Hepatocyte (in vitro differentiated cells): ENCODE data around the gene LRMDA. TPM values are rescaled to one million over a fixed set of nuclear protein-coding genes. Genes with fewer than 3 reads are reported as not detected.

ENCODE experiments used
- DNase-seq: peaks from one replicate; pipeline ENCODE4 v3.0.0-alpha.2; 2016; ENCODE audit warnings: low spot score
- H2AFZ ChIP-seq: fragments of 200-600 bp; sonication (generic); 2 replicates; pipeline ENCODE4 v1.6.0; 2016; ENCODE audit warnings: antibody characterized with exemption, mild to moderate bottlenecking
- H3K27ac ChIP-seq: fragments of 200-600 bp; sonication (generic); 2 replicates; pipeline ENCODE4 v1.5.1; 2016; ENCODE audit warnings: mild to moderate bottlenecking
- H3K27me3 ChIP-seq: fragments of 200-600 bp; sonication (generic); 2 replicates; pipeline ENCODE4 v1.6.1; 2016
- H3K36me3 ChIP-seq: fragments of 200-600 bp; sonication (generic); replicated peaks from 2 replicates; pipeline ENCODE4 v1.5.1; 2016; ENCODE audit warnings: low read depth; ENCODE audit not compliant: insufficient read depth
- H3K4me1 ChIP-seq: fragments of 200-600 bp; sonication (generic); 2 replicates; pipeline ENCODE4 v1.5.1; 2016; ENCODE audit warnings: mild to moderate bottlenecking, moderate library complexity; ENCODE audit not compliant: insufficient read depth
- H3K4me2 ChIP-seq: fragments of 200-600 bp; sonication (generic); 2 replicates; pipeline ENCODE4 v1.6.0; 2016
- H3K4me3 ChIP-seq: fragments of 200-600 bp; sonication (generic); 2 replicates; pipeline ENCODE4 v1.5.1; 2016; ENCODE audit warnings: mild to moderate bottlenecking
- H3K79me2 ChIP-seq: fragments of 200-600 bp; sonication (generic); 2 replicates; pipeline ENCODE4 v1.6.0; 2017; ENCODE audit warnings: mild to moderate bottlenecking
- H3K9me2 ChIP-seq: fragments of 200-600 bp; sonication (generic); replicated peaks from 2 replicates; pipeline ENCODE4 v1.6.0; 2017; ENCODE audit warnings: mild to moderate bottlenecking; ENCODE audit not compliant: insufficient read depth
- H3K9me3 ChIP-seq: fragments of 200-600 bp; sonication (generic); 2 replicates; pipeline ENCODE4 v1.5.1; 2016; ENCODE audit warnings: low read depth, mild to moderate bottlenecking
- H4K20me1 ChIP-seq: fragments of 200-600 bp; sonication (generic); 2 replicates; pipeline ENCODE4 v1.6.0; 2016; ENCODE audit warnings: mild to moderate bottlenecking; ENCODE audit not compliant: insufficient read depth, poor library complexity, severe bottlenecking
- EZH2 ChIP-seq: fragments of 200-600 bp; sonication (generic); IDR thresholded peaks from 2 replicates; pipeline ENCODE4 v1.6.1; 2016; ENCODE audit warnings: antibody characterized with exemption, mild to moderate bottlenecking, borderline replicate concordance
- EZH2phosphoT487 ChIP-seq: fragments of 200-600 bp; sonication (generic); IDR thresholded peaks from one replicate; pipeline ENCODE4 v1.6.1; 2018; ENCODE audit warnings: antibody characterized with exemption, mild to moderate bottlenecking, low read depth, moderate library complexity; ENCODE audit not compliant: unreplicated experiment, severe bottlenecking
- WGBS: methylation state at CpG from one replicate; pipeline ENCODE4 v1.1.6; 2016; ENCODE audit warnings: low lambda C conversion rate; ENCODE audit errors: missing lambda C conversion rate; 5-methylcytosine and 5-hydroxymethylcytosine counted together
- polyA plus RNA-seq: library from polyadenylated mRNA; unstranded; fragments of >200 nt; fragmentation: Nextera tagmentation; extraction: Ambion mirVana; gene quantifications from 2 replicates; pipeline ENCODE4 v1.2.1, GENCODE V29; 2016
- total RNA-seq: library from RNA; depleted of rRNA; stranded (reverse); fragments of >200 nt; gene quantifications from 2 replicates; pipeline ENCODE4 v1.2.3, GENCODE V29; 2014
- TF ChIP-seq, protein P1 (sequence below): fragments of 200-600 bp; sonication (generic); IDR thresholded peaks from 2 replicates; pipeline ENCODE4 v1.5.1; 2016; ENCODE audit warnings: antibody characterized with exemption, mild to moderate bottlenecking; ENCODE audit not compliant: poor library complexity

The LRMDA gene
- total and polyA plus RNA-seq, 2 experiments from 2014 or later = 5.6 to 15.7 TPM

DNA sequence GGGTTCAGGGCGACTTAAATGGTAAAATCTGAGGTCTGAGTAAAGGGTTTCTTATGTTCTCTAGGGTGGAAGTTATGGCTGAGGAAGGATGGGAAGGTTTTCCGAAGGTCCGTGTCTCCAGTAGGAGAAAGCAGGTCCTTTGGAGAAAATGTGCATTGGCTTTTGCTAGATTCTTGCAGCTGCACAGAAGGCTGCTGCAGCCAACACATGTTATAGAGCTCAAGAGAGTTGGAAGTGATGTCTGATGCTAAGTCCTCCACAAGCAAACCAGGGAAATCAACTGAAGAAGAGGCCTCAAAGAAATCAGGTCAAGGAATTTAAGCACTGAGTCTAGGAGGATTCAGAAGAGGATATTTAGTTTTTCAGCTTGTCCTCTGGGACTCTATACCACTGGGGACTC is 404.6 kb downstream of the LRMDA start:
- Histone ChIP-seq H3K9me2 (no peaks in the 10 kb centered on the region), H2AFZ (no peak overlapping the region), H3K4me1 (no peaks in the 10 kb centered on the region), H3K36me3 (no peaks in the 10 kb centered on the region), H3K27ac (no peak overlapping the region), H3K4me3 (no peak overlapping the region), H3K9me3 (no peaks in the 10 kb centered on the region), H4K20me1 (no peaks in the 10 kb centered on the region), H3K4me2 (no peak overlapping the region), H3K27me3 (no peaks in the 10 kb centered on the region), H3K79me2 (no peaks in the 10 kb centered on the region)
- 100% methylated on average over 3 of the region's 3 CpGs for WGBS
- TF ChIP-seq EZH2 (no peak), EZH2phosphoT487 (no peak)
- TF ChIP-seq, protein P1, sequence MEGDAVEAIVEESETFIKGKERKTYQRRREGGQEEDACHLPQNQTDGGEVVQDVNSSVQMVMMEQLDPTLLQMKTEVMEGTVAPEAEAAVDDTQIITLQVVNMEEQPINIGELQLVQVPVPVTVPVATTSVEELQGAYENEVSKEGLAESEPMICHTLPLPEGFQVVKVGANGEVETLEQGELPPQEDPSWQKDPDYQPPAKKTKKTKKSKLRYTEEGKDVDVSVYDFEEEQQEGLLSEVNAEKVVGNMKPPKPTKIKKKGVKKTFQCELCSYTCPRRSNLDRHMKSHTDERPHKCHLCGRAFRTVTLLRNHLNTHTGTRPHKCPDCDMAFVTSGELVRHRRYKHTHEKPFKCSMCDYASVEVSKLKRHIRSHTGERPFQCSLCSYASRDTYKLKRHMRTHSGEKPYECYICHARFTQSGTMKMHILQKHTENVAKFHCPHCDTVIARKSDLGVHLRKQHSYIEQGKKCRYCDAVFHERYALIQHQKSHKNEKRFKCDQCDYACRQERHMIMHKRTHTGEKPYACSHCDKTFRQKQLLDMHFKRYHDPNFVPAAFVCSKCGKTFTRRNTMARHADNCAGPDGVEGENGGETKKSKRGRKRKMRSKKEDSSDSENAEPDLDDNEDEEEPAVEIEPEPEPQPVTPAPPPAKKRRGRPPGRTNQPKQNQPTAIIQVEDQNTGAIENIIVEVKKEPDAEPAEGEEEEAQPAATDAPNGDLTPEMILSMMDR = no peak
- DNase-seq = no peak

DNA sequence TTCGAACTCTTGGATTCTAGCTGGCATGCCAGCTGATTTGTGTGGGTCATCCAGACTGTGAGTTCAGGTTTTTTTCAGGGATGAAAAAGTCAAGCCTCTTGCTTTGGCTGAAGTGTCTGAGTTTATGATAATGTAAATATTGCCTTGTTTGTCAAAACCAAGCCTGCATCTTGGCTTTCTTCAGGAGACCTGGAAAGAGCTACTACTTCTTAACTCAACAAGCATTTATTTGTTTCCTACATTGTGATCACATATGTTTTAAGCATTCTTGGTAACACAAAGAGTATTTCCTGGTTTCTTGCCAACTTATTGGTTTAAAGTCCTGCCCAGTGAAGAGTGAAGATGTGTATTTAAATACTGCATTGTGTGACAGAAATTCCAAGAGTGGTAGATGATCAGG is 407.1 kb downstream of the LRMDA start:
- no peaks in the 10 kb centered on the region for H3K27me3 ChIP-seq
- H3K79me2 ChIP-seq = no peaks in the 10 kb centered on the region
- H4K20me1 ChIP-seq = no peaks in the 10 kb centered on the region
- no peak overlapping the region for H3K4me3 ChIP-seq
- H3K4me2 ChIP-seq = no peak overlapping the region
- no peak for TF ChIP-seq EZH2
- TF ChIP-seq, protein P1 = no peak
- TF ChIP-seq EZH2phosphoT487 = no peak
- no peak overlapping the region for H3K27ac ChIP-seq
- H3K9me2 ChIP-seq = no peaks in the 10 kb centered on the region
- H2AFZ ChIP-seq = no peak overlapping the region
- no peaks in the 10 kb centered on the region for H3K4me1 ChIP-seq
- H3K36me3 ChIP-seq = no peaks in the 10 kb centered on the region
- 92% methylated on average over 1 of the region's 1 CpG for WGBS
- H3K9me3 ChIP-seq = no peaks in the 10 kb centered on the region
- DNase-seq = no peak

DNA sequence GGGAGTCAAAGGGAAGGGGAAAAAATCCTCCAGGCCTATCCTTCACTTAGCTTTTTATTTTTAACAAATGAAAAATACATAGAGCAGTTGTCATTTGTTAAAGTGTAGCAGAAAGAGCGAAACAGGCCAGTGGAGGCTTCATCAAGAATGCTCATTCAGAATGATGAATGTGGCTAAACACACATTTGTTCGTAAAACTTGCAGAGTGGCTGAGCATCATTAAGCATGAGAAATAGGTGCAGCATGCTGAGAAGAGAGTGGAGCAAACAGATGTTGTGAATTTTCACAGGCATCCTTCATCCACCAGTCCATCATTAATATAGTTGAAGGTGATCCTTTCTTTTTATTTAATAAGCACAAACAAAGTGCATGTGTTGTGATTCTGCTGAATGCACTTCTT is 407.6 kb downstream of the LRMDA start:
- H3K9me2 ChIP-seq = no peaks in the 10 kb centered on the region
- no peaks in the 10 kb centered on the region for H3K27me3 ChIP-seq
- H3K4me1 ChIP-seq = no peaks in the 10 kb centered on the region
- H3K4me2 ChIP-seq = no peak overlapping the region
- no peak for DNase-seq
- no peaks in the 10 kb centered on the region for H3K79me2 ChIP-seq
- no peaks in the 10 kb centered on the region for H4K20me1 ChIP-seq
- no peak overlapping the region for H3K27ac ChIP-seq
- no peak overlapping the region for H3K4me3 ChIP-seq
- 92% methylated on average over 2 of the region's 2 CpGs for WGBS
- no peaks in the 10 kb centered on the region for H3K36me3 ChIP-seq
- H3K9me3 ChIP-seq = no peaks in the 10 kb centered on the region
- TF ChIP-seq EZH2phosphoT487 (no peak), EZH2 (no peak)
- TF ChIP-seq, protein P1 = no peak
- no peak overlapping the region for H2AFZ ChIP-seq

DNA sequence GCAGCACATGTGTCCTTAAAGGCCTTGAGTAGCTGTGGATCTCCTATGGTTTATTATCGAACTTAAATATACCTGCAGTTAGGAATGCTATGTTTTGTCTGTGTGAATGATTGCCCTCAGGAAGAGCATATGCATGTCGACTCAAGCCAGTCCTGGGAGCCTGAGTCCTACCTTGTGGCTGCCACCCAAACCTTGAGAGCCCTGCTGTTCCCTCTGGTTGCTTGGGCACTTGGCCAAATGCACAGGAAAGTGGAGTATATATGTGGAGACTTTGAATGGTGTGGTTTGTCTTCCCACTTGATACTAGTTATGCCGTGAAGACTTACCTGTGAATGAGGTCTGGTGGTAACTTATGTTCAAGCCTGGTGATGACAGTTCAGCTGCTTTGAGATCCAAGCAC is 409.8 kb downstream of the LRMDA start:
- no peak overlapping the region for H3K4me2 ChIP-seq
- no peaks in the 10 kb centered on the region for H3K9me3 ChIP-seq
- no peaks in the 10 kb centered on the region for H3K4me1 ChIP-seq
- H3K27me3 ChIP-seq = no peaks in the 10 kb centered on the region
- H2AFZ ChIP-seq = no peak overlapping the region
- H3K9me2 ChIP-seq = no peaks in the 10 kb centered on the region
- no peak overlapping the region for H3K4me3 ChIP-seq
- no peaks in the 10 kb centered on the region for H3K79me2 ChIP-seq
- no peak for DNase-seq
- TF ChIP-seq EZH2phosphoT487 = no peak
- no peak for TF ChIP-seq EZH2
- TF ChIP-seq, protein P1 = no peak
- no peak overlapping the region for H3K27ac ChIP-seq
- 94% methylated on average over 3 of the region's 3 CpGs for WGBS
- H4K20me1 ChIP-seq = no peaks in the 10 kb centered on the region
- H3K36me3 ChIP-seq = no peaks in the 10 kb centered on the region
